Activated T-helper 2 cell treated with anti-CD3 and anti-CD28 coated beads, Interferon-gamma antibody, Interleukin-2, Interleukin-4, amounts not matched to agents 10 μg/mL and 5 μg/mL and 100 μg/mL, durations not matched to agents 14 hours and 24 hours and 36 hours (primary cell): ENCODE measurements around the gene UBE2V1. TPM values are rescaled to one million over a fixed set of nuclear protein-coding genes. Genes with fewer than 3 reads are reported as not detected.
"Not testable (repeated sequence)": the region's sequence is repeated elsewhere in the genome, so short reads cannot be mapped to it uniquely, and the experiment has no call there.

Source experiments
- DNase-seq: peaks from one replicate; pipeline ENCODE4 v3.0.0; 2021; ENCODE audit warnings: low spot score
- H3K27ac Mint-ChIP-seq: one replicate; pipeline ENCODE4 v1.8.0; 2021; ENCODE audit warnings: mixed read lengths
- H3K27me3 Mint-ChIP-seq: one replicate; pipeline ENCODE4 v1.8.0; 2021; ENCODE audit warnings: low read depth, mixed read lengths
- H3K36me3 Mint-ChIP-seq: one replicate; pipeline ENCODE4 v1.8.0; 2021; ENCODE audit warnings: low read depth, mixed read lengths
- H3K4me1 Mint-ChIP-seq: one replicate; pipeline ENCODE4 v1.8.0; 2021; ENCODE audit warnings: low read depth, mixed read lengths
- H3K4me3 Mint-ChIP-seq: one replicate; pipeline ENCODE4 v1.8.0; 2021; ENCODE audit warnings: low read depth, mild to moderate bottlenecking, moderate library complexity, mixed read lengths
- H3K9me3 Mint-ChIP-seq: one replicate; pipeline ENCODE4 v1.8.0; 2021; ENCODE audit warnings: mixed read lengths
- intact Hi-C: fragments of 100-400 bp; cut with micrococcal nuclease; formaldehyde crosslinking; loops from one replicate; pipeline ENCODE4 v1.15.1; 2023
- total RNA-seq: library from RNA; stranded (reverse); gene quantifications from 2 replicates; pipeline ENCODE4 v1.2.3, GENCODE V29; 2022

UBE2V1 gene
- total RNA-seq, 1 donor from 2014 or later: 174 TPM

GRCh38 chr20:50144362-50144761 is 31.4 kb upstream of the UBE2V1 start:
- no peak for DNase-seq
- Mint-ChIP-seq H3K4me3 (no peak overlapping the region), H3K27me3 (no peaks in the 10 kb centered on the region), H3K27ac (peak overlapping the region; percentile 33), H3K4me1 (peaks cover 42% of the 10 kb centered on the region), H3K9me3 (no peaks in the 10 kb centered on the region), H3K36me3 (peaks cover 58% of the 10 kb centered on the region)
- intact Hi-C loops: no loop called here

DNA sequence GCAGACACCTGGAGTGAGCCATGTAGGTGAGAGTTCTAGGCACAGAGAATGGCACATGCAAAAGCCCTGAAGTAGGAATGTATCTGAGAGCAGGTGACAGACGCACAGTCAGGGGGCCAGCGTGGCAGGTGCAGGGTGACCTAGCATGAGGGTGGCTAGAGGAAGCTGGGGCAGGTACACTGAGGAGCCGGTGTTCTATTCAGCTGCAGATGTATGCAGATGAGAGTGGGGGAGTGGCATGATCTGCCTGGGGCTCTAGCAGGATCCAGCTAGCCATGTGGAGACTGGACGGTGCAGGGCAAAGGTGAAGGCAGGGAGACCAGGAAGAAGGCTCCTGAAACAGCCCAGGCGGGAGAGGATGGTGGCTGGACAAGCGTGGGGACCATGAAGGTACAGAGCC is 29.9 kb upstream of the UBE2V1 start:
- no peak for DNase-seq
- Mint-ChIP-seq H3K27ac (peak overlapping the region; percentile 12), H3K9me3 (no peaks in the 10 kb centered on the region), H3K27me3 (no peaks in the 10 kb centered on the region), H3K36me3 (peaks cover 54% of the 10 kb centered on the region), H3K4me1 (peaks cover 32% of the 10 kb centered on the region), H3K4me3 (no peak overlapping the region)
- intact Hi-C loops: no loop called here

- no peak overlapping the region for H3K4me3 Mint-ChIP-seq
- peaks cover 26% of the 10 kb centered on the region for H3K4me1 Mint-ChIP-seq
- H3K9me3 Mint-ChIP-seq: no peaks in the 10 kb centered on the region
- no peaks in the 10 kb centered on the region for H3K27me3 Mint-ChIP-seq
- H3K27ac Mint-ChIP-seq: no peak overlapping the region
- no peak for DNase-seq
- H3K36me3 Mint-ChIP-seq: peaks cover 47% of the 10 kb centered on the region
- intact Hi-C loops: no loop called here
Measured at GRCh38 chr20:50141811-50142561, 29.0 kb upstream of the UBE2V1 start.

DNA sequence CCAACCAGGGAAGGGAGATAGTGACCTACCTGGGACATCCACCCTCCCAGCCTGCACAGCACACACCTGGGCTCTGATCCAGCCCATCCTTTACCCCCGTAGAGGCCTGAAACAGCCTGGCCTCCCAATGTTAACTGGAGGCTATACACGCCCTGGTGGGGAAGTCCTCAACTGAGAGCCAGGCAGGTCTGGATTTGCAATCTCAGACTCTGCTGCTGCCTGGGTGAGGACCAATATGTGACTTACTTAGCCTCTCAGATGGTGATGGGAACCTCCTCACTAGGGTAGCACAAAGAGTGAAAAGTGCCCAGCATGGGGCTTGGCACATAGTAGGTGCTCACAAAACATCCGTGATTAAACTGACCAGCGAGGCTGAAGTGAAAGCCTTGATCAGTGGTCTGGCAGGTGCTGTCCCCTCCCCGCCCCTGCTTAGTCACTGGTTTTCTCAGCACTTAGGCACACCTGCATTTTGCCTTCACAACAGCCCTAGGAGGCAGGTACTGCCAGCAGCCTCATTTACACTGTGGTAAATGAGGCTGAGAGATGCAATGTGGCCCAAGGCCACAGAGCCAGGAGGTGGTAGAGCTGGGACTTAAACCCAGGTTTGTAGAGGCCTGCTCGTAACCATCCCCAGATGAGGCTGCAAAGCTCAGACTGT is 28.2 kb upstream of the UBE2V1 start:
- Mint-ChIP-seq H3K4me3 (no peak overlapping the region), H3K27ac (no peak overlapping the region), H3K36me3 (peaks cover 40% of the 10 kb centered on the region), H3K4me1 (peaks cover 17% of the 10 kb centered on the region), H3K27me3 (no peaks in the 10 kb centered on the region), H3K9me3 (no peaks in the 10 kb centered on the region)
- no peak for DNase-seq
- intact Hi-C loops: no loop called here

DNA sequence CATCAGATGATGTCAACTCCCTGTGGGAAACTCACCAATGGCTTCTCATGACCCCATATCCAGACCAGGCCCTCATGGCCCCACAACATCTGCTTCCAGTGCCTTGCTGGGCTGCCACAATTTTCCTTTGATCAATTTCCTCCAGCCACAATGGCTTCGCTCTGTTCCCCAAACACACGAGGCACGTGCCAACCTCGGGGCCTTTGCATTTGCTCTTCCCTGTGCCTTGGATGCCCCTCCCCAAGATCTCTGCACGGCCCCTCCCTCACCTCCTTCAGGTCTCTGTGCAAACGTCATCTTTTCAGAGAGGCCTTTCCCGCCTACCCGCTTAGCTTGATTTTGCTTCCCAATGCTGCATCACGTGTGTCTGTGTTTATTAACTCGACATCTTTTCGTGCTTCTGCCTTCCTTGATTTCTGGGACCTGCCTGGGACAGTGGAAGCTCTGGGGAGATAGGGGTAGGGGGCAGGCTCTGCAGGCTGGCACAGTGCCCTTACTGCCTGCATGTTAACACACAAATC is 27.4 kb upstream of the UBE2V1 start:
- Mint-ChIP-seq H3K27ac (no peak overlapping the region), H3K4me1 (peaks cover 14% of the 10 kb centered on the region), H3K36me3 (peaks cover 43% of the 10 kb centered on the region), H3K4me3 (no peak overlapping the region), H3K9me3 (no peaks in the 10 kb centered on the region), H3K27me3 (no peaks in the 10 kb centered on the region)
- intact Hi-C loops: no loop called here
- DNase-seq: no peak

DNA sequence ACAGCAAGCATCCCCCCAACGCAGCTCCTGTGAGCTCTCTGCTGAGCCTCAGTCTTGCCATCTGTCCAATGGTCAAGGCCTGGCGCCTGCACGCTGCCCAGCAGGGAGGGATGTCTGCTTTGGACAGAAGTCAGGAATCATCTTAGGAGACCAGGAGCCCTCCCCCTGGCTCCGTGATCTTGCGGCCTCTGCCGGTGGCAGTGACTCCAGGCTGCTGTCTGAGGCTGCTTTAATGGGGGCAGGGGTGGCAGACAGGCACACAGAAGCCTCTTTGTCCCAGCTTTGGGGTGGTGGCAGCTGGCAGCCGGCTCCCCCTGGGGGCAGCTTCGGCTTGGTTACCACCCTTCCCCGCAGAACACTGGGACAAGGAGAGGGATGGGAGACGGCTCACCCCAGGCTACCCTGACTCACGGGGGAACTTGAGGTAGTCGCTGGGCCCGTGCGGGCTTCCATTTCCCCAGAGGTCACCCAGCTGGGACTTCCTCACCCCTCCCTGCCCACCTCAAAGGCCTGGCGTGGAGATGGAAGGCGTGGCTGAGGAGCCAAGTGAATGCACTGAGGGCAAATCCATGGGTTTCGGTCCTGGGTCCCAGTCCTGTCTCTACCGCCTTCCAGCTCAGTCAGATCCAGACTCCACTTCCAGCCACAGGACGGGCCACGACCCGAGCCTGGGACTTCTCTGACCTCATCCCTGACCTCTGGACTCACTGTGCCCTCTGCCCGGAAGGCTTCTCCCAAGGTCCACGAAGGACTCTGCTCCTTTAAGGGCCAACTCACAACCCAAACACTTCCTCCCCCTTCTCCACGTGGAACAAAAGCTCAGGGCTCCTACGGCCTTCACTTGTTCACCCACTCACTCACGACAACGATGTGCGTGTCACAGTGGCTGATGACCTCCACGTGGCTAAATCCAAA is 25.8 kb upstream of the UBE2V1 start:
- no peak overlapping the region for H3K4me3 Mint-ChIP-seq
- intact Hi-C loops: no loop called here
- H3K36me3 Mint-ChIP-seq: peaks cover 50% of the 10 kb centered on the region
- no peaks in the 10 kb centered on the region for H3K27me3 Mint-ChIP-seq
- no peak for DNase-seq
- no peaks in the 10 kb centered on the region for H3K9me3 Mint-ChIP-seq
- H3K4me1 Mint-ChIP-seq: peaks cover 14% of the 10 kb centered on the region
- H3K27ac Mint-ChIP-seq: no peak overlapping the region

DNA sequence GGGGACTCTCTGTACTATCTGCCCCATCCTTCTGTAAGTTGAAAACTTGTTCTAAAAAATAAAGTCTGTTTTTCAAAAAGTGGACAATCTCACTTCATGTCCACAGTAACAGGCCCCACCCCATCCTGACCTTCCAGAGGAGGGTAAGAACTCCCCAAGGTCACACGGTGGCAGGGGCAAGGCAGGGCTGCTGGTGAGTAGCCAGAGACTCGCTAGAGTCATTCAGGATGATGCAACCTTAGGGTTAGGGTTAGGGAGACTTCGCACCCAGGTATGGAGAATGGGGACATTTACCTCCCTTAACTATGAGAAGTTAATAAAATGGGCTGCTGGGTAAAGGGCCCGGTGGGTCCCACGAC is 25.1 kb upstream of the UBE2V1 start:
- H3K9me3 Mint-ChIP-seq: no peaks in the 10 kb centered on the region
- H3K27me3 Mint-ChIP-seq: no peaks in the 10 kb centered on the region
- H3K36me3 Mint-ChIP-seq: peaks cover 47% of the 10 kb centered on the region
- peaks cover 12% of the 10 kb centered on the region for H3K4me1 Mint-ChIP-seq
- no peak overlapping the region for H3K27ac Mint-ChIP-seq
- no peak overlapping the region for H3K4me3 Mint-ChIP-seq
- intact Hi-C loops: no loop called here
- no peak for DNase-seq

- H3K27ac Mint-ChIP-seq, H3K4me1 Mint-ChIP-seq, H3K27me3 Mint-ChIP-seq, DNase-seq, H3K4me3 Mint-ChIP-seq, intact Hi-C loops, H3K9me3 Mint-ChIP-seq: not testable (repeated sequence)
- peaks cover 43% of the 10 kb centered on the region for H3K36me3 Mint-ChIP-seq
Measured at GRCh38 chr20:50137702-50138101, 24.8 kb upstream of the UBE2V1 start.

- no peaks in the 10 kb centered on the region for H3K9me3 Mint-ChIP-seq
- H3K36me3 Mint-ChIP-seq: peaks cover 43% of the 10 kb centered on the region
- no peak overlapping the region for H3K27ac Mint-ChIP-seq
- intact Hi-C loops: no loop called here
- H3K4me1 Mint-ChIP-seq: peaks cover 7% of the 10 kb centered on the region
- H3K27me3 Mint-ChIP-seq: no peaks in the 10 kb centered on the region
- DNase-seq: no peak
- no peak overlapping the region for H3K4me3 Mint-ChIP-seq
Measured at GRCh38 chr20:50136822-50137599, 24.1 kb upstream of the UBE2V1 start.

DNA sequence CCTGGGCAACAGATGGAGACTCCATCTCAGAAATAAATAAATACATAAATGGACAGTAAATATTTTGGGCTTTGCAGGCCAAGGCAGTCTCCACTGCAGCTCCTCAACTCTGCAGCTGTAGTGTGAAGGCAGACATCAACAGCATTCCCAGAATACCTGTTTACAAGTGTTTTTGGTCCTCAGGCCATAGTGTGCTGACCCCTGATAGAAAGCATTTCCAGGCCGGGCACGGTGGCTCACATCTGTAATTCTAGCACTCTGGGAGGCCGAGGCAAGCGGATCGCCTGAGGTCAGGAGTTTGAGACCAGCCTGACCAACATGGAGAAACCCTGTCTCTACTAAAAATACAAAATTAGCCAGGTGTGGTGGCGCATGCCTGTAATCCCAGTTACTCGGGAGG is 22.2 kb upstream of the UBE2V1 start:
- H3K27me3 Mint-ChIP-seq, H3K4me1 Mint-ChIP-seq, intact Hi-C loops, H3K4me3 Mint-ChIP-seq, H3K9me3 Mint-ChIP-seq, H3K27ac Mint-ChIP-seq, DNase-seq: not testable (repeated sequence)
- peaks cover 42% of the 10 kb centered on the region for H3K36me3 Mint-ChIP-seq

GRCh38 chr20:50133474-50134217 is 20.7 kb upstream of the UBE2V1 start:
- no peak for DNase-seq
- intact Hi-C loops: no loop called here
- Mint-ChIP-seq H3K4me3 (no peak overlapping the region), H3K27ac (no peak overlapping the region), H3K36me3 (peaks cover 43% of the 10 kb centered on the region), H3K4me1 (peaks cover 2% of the 10 kb centered on the region), H3K9me3 (no peaks in the 10 kb centered on the region), H3K27me3 (no peaks in the 10 kb centered on the region)

DNA sequence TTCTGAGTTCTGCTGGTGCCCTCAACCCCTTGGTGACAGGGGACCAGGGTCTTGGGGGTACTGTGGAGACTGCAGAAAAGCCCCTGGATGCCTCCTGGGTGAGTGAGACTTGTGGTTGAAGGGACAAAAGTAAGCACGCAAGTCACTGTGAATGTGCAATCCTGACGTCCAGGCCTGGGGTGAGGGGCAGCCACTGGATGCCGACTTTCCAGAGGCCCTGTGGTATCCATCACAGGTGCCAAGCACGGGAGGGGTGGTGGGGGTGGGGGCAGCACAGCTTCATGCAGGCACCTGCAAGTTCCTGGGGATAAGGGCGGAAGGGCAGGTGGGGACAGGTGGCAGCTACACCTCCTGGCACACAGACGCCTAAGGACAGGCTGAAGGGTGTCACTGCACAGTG is 20.1 kb upstream of the UBE2V1 start:
- peaks cover 48% of the 10 kb centered on the region for H3K36me3 Mint-ChIP-seq
- H3K27ac Mint-ChIP-seq: no peak overlapping the region
- no peaks in the 10 kb centered on the region for H3K27me3 Mint-ChIP-seq
- H3K4me3 Mint-ChIP-seq: no peak overlapping the region
- intact Hi-C loops: no loop called here
- DNase-seq: no peak
- H3K4me1 Mint-ChIP-seq: peaks cover 2% of the 10 kb centered on the region
- H3K9me3 Mint-ChIP-seq: no peaks in the 10 kb centered on the region
